Tracheal epithelial cell (primary cell): ENCODE results near the gene TMEM247. TPM values are rescaled to one million over a fixed set of nuclear protein-coding genes. Genes with fewer than 3 reads are reported as not detected.

Experiments used
- total RNA-seq: library from RNA; depleted of rRNA; stranded (reverse); fragments of >200 nt; gene quantifications from 2 replicates; pipeline ENCODE4 v1.2.1, GENCODE V29; 2014

TMEM247 gene
- total RNA-seq: not detected in 2 replicates

DNA sequence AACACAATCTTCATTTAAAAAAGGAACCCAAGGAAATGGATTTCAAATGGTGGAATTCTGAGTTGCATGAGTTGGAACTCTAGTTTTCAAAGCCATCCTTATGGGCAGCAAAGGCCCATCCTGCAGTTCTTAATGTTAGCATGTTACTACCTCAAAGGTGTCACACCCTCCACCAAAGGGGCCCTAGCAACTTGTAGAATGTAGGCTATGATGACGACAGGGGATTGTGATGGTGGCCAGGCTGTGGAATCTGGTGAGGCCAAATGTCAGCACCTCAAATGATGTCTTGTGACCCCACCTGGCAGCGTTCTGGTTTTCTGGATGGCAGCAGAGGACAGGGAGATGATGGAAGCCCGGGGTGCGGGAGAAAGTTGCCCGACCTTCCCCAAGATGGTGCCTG lies at the start of gene TMEM247:
TMEM247 (plus strand) TSS at position 301 of the 400 bp plus-strand sequence.

Other genes starting within 250 kb of the TMEM247 start
- gene EPAS1, start 182.2 kb upstream of the TMEM247 start, total RNA-seq: 94.7 and 197 TPM in 2 replicates
- 28.3 and 36.6 TPM in 2 replicates for gene RHOQ, start 62.9 kb downstream of the TMEM247 start, total RNA-seq
- 6.0 and 15.8 TPM in 2 replicates for gene ATP6V1E2, start 63.0 kb downstream of the TMEM247 start, total RNA-seq
- gene PIGF, start 137.5 kb downstream of the TMEM247 start, total RNA-seq: 20.7 and 29.8 TPM in 2 replicates
- 10.8 and 13.4 TPM in 2 replicates for gene CRIPT, start 137.7 kb downstream of the TMEM247 start, total RNA-seq
- 8.7 and 13.9 TPM in 2 replicates for gene SOCS5, start 219.7 kb downstream of the TMEM247 start, total RNA-seq